Placental epithelial cell (primary cell): ENCODE results near the gene ERP44. TPM values are rescaled to one million over a fixed set of nuclear protein-coding genes. Genes with fewer than 3 reads are reported as not detected.

Experiments used
- small RNA-seq: library from RNA; depleted of rRNA; stranded (forward); fragments of <200 nt; gene quantifications from one replicate; pipeline ENCODE3, GENCODE V24; 2012
- total RNA-seq: library from RNA; depleted of rRNA; stranded (reverse); fragments of >200 nt; gene quantifications from 2 replicates; pipeline ENCODE4 v1.2.3, GENCODE V29; 2012

The ERP44 gene
- 12.6 and 16.6 TPM in 2 replicates for total RNA-seq

GRCh38 chr9:100098887-100099721 is at the start of gene ERP44, which contains the start of gene INVS:
Gene ERP44, minus strand, starts transcription at chr9:100099000. Its CDS starts 160 bp downstream, at chr9:100098840.
Gene INVS, plus strand, starts transcription at chr9:100099243. Its CDS starts 5,279 bp downstream, at chr9:100104522.

Small RNA genes within 50 kb of the gene (small RNA-seq; reads per million reads assigned to genes)
- not detected for gene RN7SL75P

Other genes with a start within 250 kb of the ERP44 start
- gene STX17, start 192.3 kb downstream of the ERP44 start, total RNA-seq: 23.4 and 23.9 TPM in 2 replicates
- 23.9 and 26.5 TPM in 2 replicates for gene INVS, start 243 bp upstream of the ERP44 start, total RNA-seq